ENCODE measurements around the gene MYO1A. TPM values are rescaled to one million over a fixed set of nuclear protein-coding genes. Genes with fewer than 3 reads are reported as not detected.

The MYO1A gene
- total RNA-seq, 3 donors from 2014 or later: 0.38 to 1.0 (median 0.71) TPM

DNA sequence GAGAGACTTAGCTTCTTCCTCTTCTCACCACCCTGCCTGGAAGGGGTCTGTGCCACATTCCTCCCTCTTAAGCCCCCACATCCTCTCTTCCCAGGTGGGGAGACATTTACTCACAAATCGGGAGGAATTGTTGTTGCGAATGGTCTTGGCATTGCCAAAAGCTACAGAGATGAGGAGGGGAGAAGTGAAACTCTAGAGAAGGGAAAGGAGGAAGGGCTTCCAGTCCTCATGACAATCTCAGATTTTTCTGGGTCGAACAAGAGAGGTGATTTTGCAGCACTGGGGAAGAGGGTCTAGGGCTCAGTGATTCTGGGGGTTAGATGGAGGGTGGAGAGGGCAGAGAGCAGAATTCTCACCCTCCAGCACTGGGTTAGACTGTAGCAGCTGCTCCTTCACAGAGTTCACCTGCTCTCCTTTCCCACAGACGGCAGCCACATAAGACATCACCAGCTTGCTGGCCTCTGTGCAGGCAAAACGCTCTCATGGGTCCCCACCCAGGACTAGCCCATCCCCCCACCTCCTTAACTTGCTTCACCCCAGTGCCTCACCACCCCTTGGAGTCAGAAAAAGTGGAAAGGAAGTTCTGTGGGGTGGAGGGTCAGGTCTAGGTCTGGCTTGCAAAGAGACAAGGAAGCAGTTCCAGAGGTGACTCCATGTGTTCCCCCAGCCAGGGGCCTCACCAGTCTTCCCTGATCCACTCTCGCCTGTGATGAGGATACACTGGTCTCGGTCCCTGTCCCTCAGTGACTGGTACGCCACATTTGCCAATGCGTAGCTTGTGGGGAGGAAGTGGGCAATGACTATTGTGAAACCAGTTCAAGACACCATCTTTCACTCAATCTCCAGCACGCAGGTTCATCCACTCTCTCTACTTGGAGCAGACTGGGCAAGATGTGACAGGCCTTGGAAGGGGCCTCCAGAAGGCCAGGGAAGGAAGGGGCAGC lies 2.7 kb downstream of the MYO1A start:
- peaks cover 25% of the 10 kb centered on the region for H3K4me1 Mint-ChIP-seq (ENCODE audit: low read depth)

DNA sequence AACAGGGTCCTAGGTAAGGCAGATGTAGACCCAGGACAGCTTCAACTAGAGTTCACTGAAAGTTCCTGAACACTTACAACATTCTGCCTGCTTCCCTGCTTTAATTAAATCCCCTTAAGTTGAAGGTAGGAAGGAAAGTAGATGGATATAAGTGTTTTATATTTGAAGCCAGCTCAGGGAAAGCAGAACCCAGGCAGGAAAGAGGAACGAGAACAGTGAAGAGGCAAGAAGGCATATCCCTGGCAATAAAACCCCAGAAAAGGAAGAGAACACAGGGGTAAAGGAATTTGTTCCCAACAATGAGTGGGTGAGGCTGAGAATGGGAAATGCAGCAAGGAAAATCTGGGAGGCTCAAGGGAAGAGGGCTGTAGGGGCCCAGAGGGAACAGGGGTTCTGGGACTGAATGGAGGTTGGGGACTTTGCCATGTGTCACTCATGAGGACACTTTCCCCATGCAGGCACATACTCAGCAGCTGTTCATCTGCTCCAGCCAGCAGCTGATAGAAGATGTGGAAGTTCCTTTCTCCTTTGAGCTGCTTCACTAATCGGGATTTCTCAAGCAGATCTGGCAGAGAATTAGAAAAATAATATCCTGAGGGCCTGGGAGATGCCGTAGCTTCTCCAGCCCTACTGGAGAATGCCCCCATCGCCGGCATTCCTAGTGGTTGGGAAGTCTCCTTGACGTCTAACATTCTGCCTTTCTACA lies 3.7 kb downstream of the MYO1A start:
- no peak for DNase-seq
- H3K9me3 Mint-ChIP-seq: no peaks in the 10 kb centered on the region
- H3K4me1 Mint-ChIP-seq (ENCODE audit: low read depth): peaks cover 25% of the 10 kb centered on the region
- no peaks in the 10 kb centered on the region for H3K27me3 Mint-ChIP-seq (ENCODE audit: low read depth)
- no peaks in the 10 kb centered on the region for H3K36me3 Mint-ChIP-seq (ENCODE audit: insufficient read depth)
- no peak for ATAC-seq
- H3K4me3 Mint-ChIP-seq: no peak overlapping the region

More for the DNA sequence above, 2.7 kb downstream of the MYO1A start:
- no peak overlapping the region for H3K4me3 Mint-ChIP-seq
- ATAC-seq: peak; percentile 90 to 91
- H3K36me3 Mint-ChIP-seq (ENCODE audit: insufficient read depth): no peaks in the 10 kb centered on the region
- H3K27me3 Mint-ChIP-seq (ENCODE audit: low read depth): no peaks in the 10 kb centered on the region
- DNase-seq: no peak
- H3K9me3 Mint-ChIP-seq: no peaks in the 10 kb centered on the region

- Mint-ChIP-seq H3K36me3 (ENCODE audit: insufficient read depth) (no peaks in the 10 kb centered on the region), H3K4me3 (no peak overlapping the region), H3K27me3 (ENCODE audit: low read depth) (no peaks in the 10 kb centered on the region), H3K4me1 (ENCODE audit: low read depth) (peaks cover 25% of the 10 kb centered on the region), H3K9me3 (no peaks in the 10 kb centered on the region)
- DNase-seq (no peak), ATAC-seq (no peak)
These were observed 5.0 kb downstream of the MYO1A start for GRCh38 chr12:57044889-57045288.

DNA sequence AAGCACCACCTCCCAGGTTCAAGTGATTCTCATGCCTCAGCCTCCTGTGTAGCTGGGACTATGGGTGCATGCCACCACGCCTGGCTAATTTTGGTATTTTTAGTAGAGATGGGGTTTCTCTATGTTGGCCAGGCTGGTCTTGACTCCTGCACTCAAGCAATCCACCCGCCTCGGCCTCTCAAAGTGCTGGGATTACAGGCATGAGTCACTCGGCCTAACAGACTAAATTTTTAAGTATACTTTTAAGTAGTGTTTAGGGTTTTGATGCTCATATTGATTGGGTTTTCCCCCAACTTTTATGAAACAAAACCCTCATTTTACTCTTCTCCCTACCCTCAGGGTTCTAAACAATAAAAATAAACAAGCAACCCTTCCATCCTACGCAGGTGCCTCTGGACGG lies 5.5 kb downstream of the MYO1A start:
- no peaks in the 10 kb centered on the region for H3K27me3 Mint-ChIP-seq (ENCODE audit: low read depth)
- no peak for ATAC-seq
- peaks cover 25% of the 10 kb centered on the region for H3K4me1 Mint-ChIP-seq (ENCODE audit: low read depth)
- H3K36me3 Mint-ChIP-seq (ENCODE audit: insufficient read depth): no peaks in the 10 kb centered on the region
- no peaks in the 10 kb centered on the region for H3K9me3 Mint-ChIP-seq
- no peak overlapping the region for H3K4me3 Mint-ChIP-seq
- no peak for DNase-seq

DNA sequence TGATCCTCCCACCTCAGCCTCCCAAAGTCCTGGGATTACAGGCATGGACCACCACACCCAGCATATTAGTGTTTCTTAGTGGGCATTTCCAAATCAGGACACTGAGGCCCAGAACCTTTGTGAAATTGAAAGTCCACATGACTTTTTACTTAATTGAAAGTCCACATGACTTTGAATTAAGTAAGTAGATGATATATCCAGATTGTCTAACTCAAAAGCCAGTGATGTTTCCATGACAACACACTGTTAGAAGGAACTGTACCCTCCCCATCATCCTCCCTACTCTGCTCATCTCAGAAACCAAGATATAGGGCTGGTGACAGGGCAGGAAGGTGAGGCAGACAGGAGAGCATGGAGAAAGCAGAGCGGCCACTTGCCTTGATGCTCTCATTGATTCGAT lies 7.2 kb downstream of the MYO1A start:
- H3K36me3 Mint-ChIP-seq (ENCODE audit: insufficient read depth): no peaks in the 10 kb centered on the region
- ATAC-seq (no peak), DNase-seq (no peak)
- peaks cover 23% of the 10 kb centered on the region for H3K4me1 Mint-ChIP-seq (ENCODE audit: low read depth)
- H3K9me3 Mint-ChIP-seq: no peaks in the 10 kb centered on the region
- no peak overlapping the region for H3K4me3 Mint-ChIP-seq
- H3K27me3 Mint-ChIP-seq (ENCODE audit: low read depth): no peaks in the 10 kb centered on the region

- no peak overlapping the region for H3K4me3 Mint-ChIP-seq
- no peaks in the 10 kb centered on the region for H3K9me3 Mint-ChIP-seq
- no peaks in the 10 kb centered on the region for H3K36me3 Mint-ChIP-seq (ENCODE audit: insufficient read depth)
These were observed 9.2 kb downstream of the MYO1A start for GRCh38 chr12:57040750-57041149.

DNA sequence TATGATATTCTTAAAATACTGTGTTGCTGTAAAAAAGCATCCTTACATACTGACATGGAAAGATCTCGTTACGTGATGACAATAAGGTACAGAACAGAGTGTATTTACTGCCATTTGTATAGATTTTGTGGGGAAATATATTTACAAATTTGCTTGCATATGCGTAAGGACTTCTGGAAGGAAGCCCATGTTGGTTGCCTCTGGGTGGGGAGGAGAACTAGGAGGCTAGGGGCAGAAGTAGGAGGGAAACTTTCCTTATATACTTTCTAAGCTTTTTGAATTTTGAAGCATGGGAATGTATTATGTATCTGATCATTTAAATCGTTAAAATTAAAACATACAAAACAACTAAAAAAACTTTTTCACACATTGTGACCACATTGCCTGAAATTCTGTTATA lies 9.7 kb downstream of the MYO1A start:
- no peak for ATAC-seq
- no peaks in the 10 kb centered on the region for H3K36me3 Mint-ChIP-seq (ENCODE audit: insufficient read depth)

More at GRCh38 chr12:57040750-57041149, 9.2 kb downstream of the MYO1A start:
- Mint-ChIP-seq H3K4me1 (ENCODE audit: low read depth) (peaks cover 6% of the 10 kb centered on the region), H3K27me3 (ENCODE audit: low read depth) (no peaks in the 10 kb centered on the region)
- DNase-seq (no peak), ATAC-seq (no peak)

GRCh38 chr12:57039016-57039798 lies 10.7 kb downstream of the MYO1A start:
- Mint-ChIP-seq H3K27me3 (ENCODE audit: low read depth) (no peaks in the 10 kb centered on the region), H3K36me3 (ENCODE audit: insufficient read depth) (no peaks in the 10 kb centered on the region), H3K9me3 (no peaks in the 10 kb centered on the region), H3K4me1 (ENCODE audit: low read depth) (peaks cover 4% of the 10 kb centered on the region), H3K4me3 (no peak overlapping the region)
- ATAC-seq (no peak), DNase-seq (no peak)

More for the DNA sequence above, 9.7 kb downstream of the MYO1A start:
- H3K9me3 Mint-ChIP-seq: no peaks in the 10 kb centered on the region
- no peak overlapping the region for H3K4me3 Mint-ChIP-seq
- no peak for DNase-seq
- H3K27me3 Mint-ChIP-seq (ENCODE audit: low read depth): no peaks in the 10 kb centered on the region
- peaks cover 4% of the 10 kb centered on the region for H3K4me1 Mint-ChIP-seq (ENCODE audit: low read depth)

DNA sequence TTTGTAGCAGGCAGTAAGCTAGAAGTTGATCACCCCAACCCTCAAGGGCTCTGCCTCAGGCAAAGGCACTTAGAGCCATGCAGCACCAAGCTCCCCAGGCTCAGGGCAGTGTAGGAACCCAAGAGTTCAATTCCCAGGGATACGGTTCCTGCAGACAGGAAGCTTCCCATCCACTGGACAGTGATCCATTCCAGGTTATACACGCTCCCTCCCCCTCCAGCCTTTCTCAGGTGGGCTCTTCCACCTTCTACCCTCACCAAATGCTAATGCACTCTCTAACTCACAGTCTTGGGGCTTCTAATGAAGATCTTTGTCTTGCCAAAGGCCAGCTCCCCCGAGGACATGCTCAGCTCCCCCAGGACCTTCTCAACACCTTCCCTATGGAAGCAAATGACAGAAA lies 12.7 kb downstream of the MYO1A start:
- ATAC-seq (no peak), DNase-seq (no peak)
- Mint-ChIP-seq H3K4me1 (ENCODE audit: low read depth) (peaks cover 4% of the 10 kb centered on the region), H3K4me3 (no peak overlapping the region), H3K36me3 (ENCODE audit: insufficient read depth) (no peaks in the 10 kb centered on the region), H3K27me3 (ENCODE audit: low read depth) (no peaks in the 10 kb centered on the region), H3K9me3 (no peaks in the 10 kb centered on the region)

DNA sequence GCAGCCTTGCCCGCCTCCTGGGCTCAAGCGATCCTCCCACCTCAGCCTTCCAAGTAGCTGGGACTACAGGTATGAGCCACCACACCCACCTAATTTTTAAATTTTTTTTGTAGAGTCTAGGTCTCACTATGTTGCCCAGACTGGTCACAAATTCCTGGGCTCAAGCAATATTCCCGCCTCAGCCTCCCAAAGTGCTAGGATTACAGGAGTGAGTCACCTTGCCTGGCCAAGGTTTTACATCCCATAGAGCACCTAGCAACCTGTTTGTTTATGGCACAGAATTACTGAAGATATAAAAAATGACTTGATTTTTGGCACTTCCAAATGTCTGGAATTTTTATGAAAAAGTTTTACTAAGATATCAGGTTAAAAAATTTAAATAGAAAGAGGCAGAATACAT lies 16.5 kb downstream of the MYO1A start:
- ATAC-seq: no peak
- H3K4me3 Mint-ChIP-seq: no peak overlapping the region

GRCh38 chr12:57031789-57032188 lies 18.1 kb downstream of the MYO1A start:
- no peaks in the 10 kb centered on the region for H3K36me3 Mint-ChIP-seq (ENCODE audit: insufficient read depth)
- H3K9me3 Mint-ChIP-seq: no peaks in the 10 kb centered on the region
- DNase-seq: no peak
- ATAC-seq: no peak
- no peaks in the 10 kb centered on the region for H3K27me3 Mint-ChIP-seq (ENCODE audit: low read depth)
- peaks cover 39% of the 10 kb centered on the region for H3K4me1 Mint-ChIP-seq (ENCODE audit: low read depth)
- H3K4me3 Mint-ChIP-seq: no peak overlapping the region

More for the DNA sequence above, 16.5 kb downstream of the MYO1A start:
- no peaks in the 10 kb centered on the region for H3K27me3 Mint-ChIP-seq (ENCODE audit: low read depth)
- H3K4me1 Mint-ChIP-seq (ENCODE audit: low read depth): peaks cover 24% of the 10 kb centered on the region
- no peaks in the 10 kb centered on the region for H3K36me3 Mint-ChIP-seq (ENCODE audit: insufficient read depth)
- no peaks in the 10 kb centered on the region for H3K9me3 Mint-ChIP-seq
- DNase-seq: no peak

- H3K4me3 Mint-ChIP-seq: peak overlapping the region; percentile 22
- ATAC-seq: peak in 1 of 2 donors; percentile 24
- peaks cover 45% of the 10 kb centered on the region for H3K4me1 Mint-ChIP-seq (ENCODE audit: low read depth)
- H3K27me3 Mint-ChIP-seq (ENCODE audit: low read depth): no peaks in the 10 kb centered on the region
- H3K36me3 Mint-ChIP-seq (ENCODE audit: insufficient read depth): no peaks in the 10 kb centered on the region
- no peaks in the 10 kb centered on the region for H3K9me3 Mint-ChIP-seq
- no peak for DNase-seq
These were observed 18.7 kb downstream of the MYO1A start for GRCh38 chr12:57031138-57031725.

- Mint-ChIP-seq H3K9me3 (no peaks in the 10 kb centered on the region), H3K36me3 (ENCODE audit: insufficient read depth) (no peaks in the 10 kb centered on the region), H3K4me3 (no peak overlapping the region), H3K27me3 (ENCODE audit: low read depth) (no peaks in the 10 kb centered on the region), H3K4me1 (ENCODE audit: low read depth) (peaks cover 48% of the 10 kb centered on the region)
- ATAC-seq (no peak), DNase-seq (no peak)
These were observed 20.5 kb downstream of the MYO1A start for GRCh38 chr12:57029457-57029856.

GRCh38 chr12:57027805-57028153 lies 22.1 kb downstream of the MYO1A start:
- H3K4me3 Mint-ChIP-seq: no peak overlapping the region
- no peaks in the 10 kb centered on the region for H3K27me3 Mint-ChIP-seq (ENCODE audit: low read depth)
- H3K4me1 Mint-ChIP-seq (ENCODE audit: low read depth): peaks cover 48% of the 10 kb centered on the region
- ATAC-seq: peak; percentile 52 to 64
- H3K9me3 Mint-ChIP-seq: no peaks in the 10 kb centered on the region
- no peaks in the 10 kb centered on the region for H3K36me3 Mint-ChIP-seq (ENCODE audit: insufficient read depth)
- DNase-seq: no peak
